Measurements from ENCODE around the gene TFB2M. TPM values are rescaled to one million over a fixed set of nuclear protein-coding genes. Genes with fewer than 3 reads are reported as not detected.

TFB2M gene
- total and polyA plus RNA-seq, 2 of the 13 experiments (the other 11 are each of a cell fraction or from before 2014, with no cell fraction given), result 15.7 to 31.4 TPM

GRCh38 chr1:246566128-246566812, at the start of gene TFB2M, which contains the start of gene CNST (continued):
- TF ChIP-seq ZNF205 (CRISPR knock-in tag; IDR thresholded peaks at IDR 0.05) (no peak), ATM (IDR thresholded peaks at IDR 0.05; ENCODE audit: borderline replicate concordance) (no peak), RBFOX2 (IDR thresholded peaks at IDR 0.05; ENCODE audit: low read depth, low read length) (peak; percentile 90), ZNF780A (CRISPR knock-in tag; IDR thresholded peaks at IDR 0.05) (peak; percentile 83), ZBTB38 (CRISPR knock-in tag; IDR thresholded peaks at IDR 0.05) (peak; percentile 68), ZNF672 (CRISPR knock-in tag; IDR thresholded peaks at IDR 0.05) (no peak), ZNF407 (CRISPR knock-in tag; IDR thresholded peaks at IDR 0.05; ENCODE audit: not compliant biosample characterization) (no peak), ZGPAT (CRISPR knock-in tag; IDR thresholded peaks at IDR 0.05) (peak; percentile 94), MATR3 (CRISPR knock-in tag; IDR thresholded peaks at IDR 0.05) (no peak), ZNF136 (CRISPR knock-in tag; IDR thresholded peaks at IDR 0.05; ENCODE audit: low read depth) (no peak), HINFP (CRISPR knock-in tag; IDR thresholded peaks at IDR 0.05; ENCODE audit: low read depth) (0 out of 2 replicates have a peak, but pooled peaks have one; percentile 26), ZNF30 (CRISPR knock-in tag; IDR thresholded peaks at IDR 0.05) (no peak)
- TF ChIP-seq, protein P1, sequence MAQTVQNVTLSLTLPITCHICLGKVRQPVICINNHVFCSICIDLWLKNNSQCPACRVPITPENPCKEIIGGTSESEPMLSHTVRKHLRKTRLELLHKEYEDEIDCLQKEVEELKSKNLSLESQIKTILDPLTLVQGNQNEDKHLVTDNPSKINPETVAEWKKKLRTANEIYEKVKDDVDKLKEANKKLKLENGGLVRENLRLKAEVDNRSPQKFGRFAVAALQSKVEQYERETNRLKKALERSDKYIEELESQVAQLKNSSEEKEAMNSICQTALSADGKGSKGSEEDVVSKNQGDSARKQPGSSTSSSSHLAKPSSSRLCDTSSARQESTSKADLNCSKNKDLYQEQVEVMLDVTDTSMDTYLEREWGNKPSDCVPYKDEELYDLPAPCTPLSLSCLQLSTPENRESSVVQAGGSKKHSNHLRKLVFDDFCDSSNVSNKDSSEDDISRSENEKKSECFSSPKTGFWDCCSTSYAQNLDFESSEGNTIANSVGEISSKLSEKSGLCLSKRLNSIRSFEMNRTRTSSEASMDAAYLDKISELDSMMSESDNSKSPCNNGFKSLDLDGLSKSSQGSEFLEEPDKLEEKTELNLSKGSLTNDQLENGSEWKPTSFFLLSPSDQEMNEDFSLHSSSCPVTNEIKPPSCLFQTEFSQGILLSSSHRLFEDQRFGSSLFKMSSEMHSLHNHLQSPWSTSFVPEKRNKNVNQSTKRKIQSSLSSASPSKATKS (CRISPR knock-in tag; IDR thresholded peaks at IDR 0.05), result no peak
